ENCODE results near the gene TFB1M. TPM values are rescaled to one million over a fixed set of nuclear protein-coding genes. Genes with fewer than 3 reads are reported as not detected.
"Not testable (repeated sequence)": the region's sequence is repeated elsewhere in the genome, so short reads cannot be mapped to it uniquely, and the experiment has no call there.

Gene TFB1M
- total RNA-seq, 1 experiment from 2014 or later = 27.5 TPM

DNA sequence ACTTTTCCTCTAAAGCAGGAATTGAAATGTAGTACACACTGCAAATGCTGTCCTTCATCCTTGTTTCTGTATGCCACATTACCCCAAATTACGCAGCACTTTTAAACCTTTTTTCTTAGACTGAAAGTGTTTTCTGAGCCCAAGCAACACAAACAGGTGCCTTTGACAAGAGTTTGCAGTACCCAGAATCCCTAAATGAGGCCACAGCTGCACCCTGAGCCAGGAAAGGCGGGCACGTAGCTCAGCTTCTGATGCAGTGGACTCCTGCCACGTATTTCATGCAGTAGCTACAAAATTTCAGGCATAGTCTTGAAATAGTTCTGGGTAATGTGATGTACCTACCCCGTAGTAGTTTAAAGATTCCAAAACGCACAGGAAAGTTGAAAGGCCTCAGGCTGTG lies 81.4 kb downstream of the TFB1M start:
- no peak for DNase-seq (ENCODE audit: low read depth, low spot score)
- in situ Hi-C loops (cut with HindIII; ENCODE audit: low pct_unique_long_range_greater_than_20kb, low sequenced_read_pairs) = no loop called here

DNA sequence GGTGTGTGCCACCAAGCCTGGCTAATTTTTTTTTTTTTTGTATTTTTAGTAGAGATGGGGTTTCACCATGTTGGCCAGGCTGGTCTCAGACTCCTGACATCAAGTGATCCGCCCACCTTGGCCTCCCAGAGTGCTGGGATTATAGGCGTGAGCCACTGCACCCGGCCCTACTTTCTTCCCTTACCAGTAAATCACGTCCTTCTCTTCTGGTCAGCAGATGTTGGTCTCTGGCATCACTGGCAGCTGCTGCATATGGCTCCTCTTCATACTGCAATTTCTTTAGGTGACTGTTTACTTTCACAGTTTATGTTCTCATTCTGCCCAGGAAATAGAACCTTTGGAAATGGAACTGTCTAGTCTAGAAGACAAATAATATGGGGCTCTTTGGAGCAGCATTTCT lies 83.3 kb downstream of the TFB1M start:
- in situ Hi-C loops (cut with HindIII; ENCODE audit: low pct_unique_long_range_greater_than_20kb, low sequenced_read_pairs); DNase-seq (ENCODE audit: low read depth, low spot score): not testable (repeated sequence)

DNA sequence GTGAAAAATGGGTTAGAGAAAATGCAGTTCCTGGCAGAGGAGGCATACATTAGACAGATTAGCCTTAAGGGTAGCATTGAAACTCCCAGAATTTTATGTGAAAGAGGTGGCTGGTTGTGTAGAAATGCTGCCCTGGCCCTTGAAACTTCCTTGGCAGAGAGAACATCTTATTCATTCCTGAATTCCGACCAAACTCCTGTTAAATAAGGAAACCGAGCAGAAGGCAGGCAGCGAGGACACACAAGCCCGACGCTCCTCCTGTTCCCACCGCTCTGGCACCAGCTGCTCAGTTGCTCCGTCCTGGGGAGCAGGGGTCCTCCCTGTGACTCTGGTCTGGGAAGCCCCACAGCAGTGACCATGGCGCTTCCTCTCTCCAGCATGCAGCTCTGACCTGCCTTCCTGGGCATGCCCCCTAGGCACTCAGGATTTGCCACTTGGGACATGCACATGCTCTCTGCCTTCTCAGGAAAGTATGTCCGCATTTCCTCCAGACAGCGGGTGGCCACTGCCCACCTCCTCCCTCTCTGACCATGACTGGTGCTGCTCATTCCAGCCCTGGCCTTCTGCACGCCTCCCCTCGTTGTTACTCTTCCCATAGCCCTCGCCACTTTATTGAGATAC lies 85.6 kb downstream of the TFB1M start:
- in situ Hi-C loops (cut with HindIII; ENCODE audit: low pct_unique_long_range_greater_than_20kb, low sequenced_read_pairs) = no loop called here
- DNase-seq (ENCODE audit: low read depth, low spot score) = no peak

DNA sequence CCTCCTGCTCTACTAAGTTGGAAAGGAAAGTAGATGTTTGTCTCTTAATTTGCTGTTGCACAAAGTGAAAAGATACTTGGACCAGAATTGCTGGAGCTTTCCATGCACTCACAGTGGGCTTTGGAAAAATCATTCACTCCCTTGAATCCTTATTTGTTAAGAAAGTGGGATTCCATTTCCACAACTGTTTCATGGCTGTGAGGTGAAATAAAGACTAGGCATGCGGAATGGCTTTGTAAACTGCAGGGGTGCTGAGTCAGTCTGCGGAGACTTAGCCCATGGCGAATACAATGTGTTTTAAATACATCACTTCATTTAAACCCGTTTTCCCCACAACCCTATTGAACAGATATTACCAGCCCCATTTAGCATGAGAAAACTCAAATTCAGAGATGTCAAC lies 87.2 kb downstream of the TFB1M start:
- in situ Hi-C loops (cut with HindIII; ENCODE audit: low pct_unique_long_range_greater_than_20kb, low sequenced_read_pairs) = no loop called here
- DNase-seq (ENCODE audit: low read depth, low spot score) = no peak

DNA sequence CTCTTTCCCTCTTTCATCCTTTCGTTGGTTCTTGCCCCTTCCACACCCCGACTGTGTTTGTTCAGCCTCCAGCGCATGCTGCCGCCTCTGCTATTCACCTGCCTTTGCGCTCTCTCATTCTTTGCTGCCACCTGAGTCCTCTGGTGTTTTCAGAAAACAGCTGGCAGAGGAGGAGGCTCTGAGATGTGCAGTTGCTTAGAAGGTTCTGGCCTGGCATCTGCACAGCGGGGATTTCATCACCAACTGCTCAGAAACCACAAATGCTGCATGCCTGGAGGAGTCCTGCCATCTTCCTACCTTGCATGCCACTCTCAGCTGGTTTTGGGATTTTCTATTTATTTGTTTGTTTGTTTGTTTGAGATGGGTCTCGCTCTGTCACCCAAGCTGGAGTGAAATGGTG lies 89.7 kb downstream of the TFB1M start:
- no peak for DNase-seq (ENCODE audit: low read depth, low spot score)
- in situ Hi-C loops (cut with HindIII; ENCODE audit: low pct_unique_long_range_greater_than_20kb, low sequenced_read_pairs) = no loop called here

DNA sequence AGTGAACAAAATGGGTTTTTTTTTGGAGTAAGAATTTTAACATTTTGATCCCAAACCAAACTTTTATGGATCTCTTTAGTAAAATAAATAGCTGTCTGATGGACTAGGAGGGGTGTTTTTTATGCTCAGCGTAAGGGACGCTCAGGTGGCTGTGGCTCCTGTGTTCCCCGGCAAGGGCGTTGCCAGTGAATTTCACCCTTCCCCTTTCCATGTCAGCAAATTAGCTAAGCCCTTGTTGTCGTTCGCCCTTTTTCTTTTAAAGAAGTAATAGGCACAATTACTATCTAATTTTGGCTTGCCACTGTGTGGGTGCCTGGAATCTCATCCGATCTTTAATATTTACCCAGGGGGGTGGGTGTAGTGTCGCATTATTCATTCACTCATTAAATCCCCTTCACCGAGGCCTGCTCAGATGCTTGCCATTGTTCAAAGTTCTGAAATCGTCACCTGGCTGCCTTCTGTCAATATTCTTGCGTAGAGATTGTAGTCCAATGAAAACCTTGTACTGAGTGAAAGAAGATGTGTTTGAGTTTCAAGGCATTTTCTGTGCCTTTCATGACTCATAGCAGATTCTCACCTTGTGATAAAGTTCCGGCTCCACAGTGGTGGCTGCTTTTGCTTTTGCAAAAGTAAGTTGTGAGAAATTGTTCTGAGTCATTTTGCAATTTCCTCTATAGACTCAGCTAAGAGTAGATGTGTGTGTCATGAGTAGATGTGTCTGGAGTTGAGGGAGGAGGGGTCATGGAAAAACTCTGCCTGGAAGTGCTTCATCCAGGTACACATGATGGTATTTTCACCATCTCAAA lies 90.4 kb downstream of the TFB1M start:
- in situ Hi-C loops (cut with HindIII; ENCODE audit: low pct_unique_long_range_greater_than_20kb, low sequenced_read_pairs) = no loop called here
- DNase-seq (ENCODE audit: low read depth, low spot score) = peak; percentile 35

DNA sequence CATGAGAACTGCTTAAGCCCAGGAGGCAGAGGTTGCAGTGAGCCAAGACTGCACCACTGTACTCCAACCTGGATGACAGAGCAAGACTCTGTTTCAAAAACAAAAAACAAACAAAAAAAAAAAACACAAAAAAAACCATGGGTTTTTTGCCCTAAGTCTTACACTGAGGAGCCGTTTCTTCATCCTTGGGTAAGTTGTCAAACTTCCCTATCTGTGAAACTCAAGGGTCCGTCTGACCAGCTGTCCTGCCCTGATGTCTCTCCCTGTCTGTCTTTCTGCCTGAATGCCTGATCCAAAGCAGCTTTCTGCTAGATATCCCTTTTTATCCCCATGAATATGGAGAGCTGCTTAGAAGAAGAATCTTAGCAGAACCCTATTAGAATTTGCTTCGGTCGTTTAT lies 91.8 kb downstream of the TFB1M start:
- in situ Hi-C loops (cut with HindIII; ENCODE audit: low pct_unique_long_range_greater_than_20kb, low sequenced_read_pairs) = no loop called here

DNA sequence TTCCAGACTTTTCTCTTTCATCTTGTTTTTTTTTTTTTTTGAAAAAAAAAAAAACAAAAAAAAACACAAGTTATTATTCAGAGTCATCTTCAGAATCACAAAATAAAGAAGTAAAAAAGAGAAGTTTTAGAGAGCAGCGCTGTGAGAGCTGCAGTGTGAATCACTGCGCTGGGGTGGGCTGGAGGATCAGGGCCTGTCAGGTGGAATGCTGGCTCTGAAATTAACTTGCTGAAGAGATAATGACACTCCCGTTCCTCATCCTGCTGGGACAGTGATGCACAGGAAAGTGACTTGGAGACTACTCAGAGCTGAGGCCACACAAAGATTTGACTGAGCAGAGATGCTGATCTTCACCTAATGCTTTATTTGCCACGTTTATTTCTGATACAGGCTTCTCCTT lies 93.2 kb downstream of the TFB1M start:
- in situ Hi-C loops (cut with HindIII; ENCODE audit: low pct_unique_long_range_greater_than_20kb, low sequenced_read_pairs) = no loop called here
- DNase-seq (ENCODE audit: low read depth, low spot score) = no peak

More for the DNA sequence above, 91.8 kb downstream of the TFB1M start:
- DNase-seq (ENCODE audit: low read depth, low spot score) = no peak

DNA sequence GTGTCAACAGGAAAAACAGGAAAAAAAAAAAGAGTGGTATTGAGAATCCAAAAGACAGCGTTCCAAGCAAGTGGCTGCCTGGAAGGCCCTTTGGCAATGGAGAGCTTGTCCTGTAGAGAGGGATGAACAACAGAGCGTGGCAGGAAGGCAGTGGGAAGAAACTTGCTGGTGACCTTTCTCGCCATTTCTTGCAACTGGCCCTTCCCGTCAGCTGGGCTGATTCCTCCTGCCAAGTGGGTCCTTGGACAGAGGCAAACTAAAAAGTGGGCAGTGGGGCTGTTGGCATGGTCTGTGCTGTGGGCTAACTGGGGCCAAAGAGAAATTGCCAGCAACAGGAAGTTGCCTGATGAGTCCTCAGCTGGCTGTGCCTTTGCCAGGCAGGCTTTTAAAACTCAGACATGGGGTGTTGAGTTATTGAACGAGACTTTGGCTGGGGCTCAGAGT lies 94.4 kb downstream of the TFB1M start:
- in situ Hi-C loops (cut with HindIII; ENCODE audit: low pct_unique_long_range_greater_than_20kb, low sequenced_read_pairs) = no loop called here
- DNase-seq (ENCODE audit: low read depth, low spot score) = no peak

DNA sequence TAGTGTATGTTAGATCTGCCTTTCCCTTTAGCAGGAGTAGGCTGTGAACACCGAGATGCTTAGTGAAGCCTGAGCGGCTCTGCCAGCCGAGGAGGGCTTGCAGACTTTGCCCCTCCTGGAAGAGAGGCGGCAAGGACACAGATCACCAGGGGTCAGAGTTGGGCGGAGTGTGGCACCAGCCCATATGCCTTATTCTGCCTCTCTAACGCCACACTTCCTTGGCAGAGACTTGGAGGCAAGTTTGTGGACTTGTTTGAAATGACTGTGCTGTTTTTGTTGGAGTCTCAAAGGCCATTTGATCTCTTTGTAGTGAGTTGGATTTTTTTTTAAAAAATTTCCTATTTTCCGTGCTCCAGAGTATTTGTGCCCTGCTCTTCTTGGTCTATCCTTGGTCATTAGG lies 95.0 kb downstream of the TFB1M start:
- in situ Hi-C loops (cut with HindIII; ENCODE audit: low pct_unique_long_range_greater_than_20kb, low sequenced_read_pairs) = no loop called here
- DNase-seq (ENCODE audit: low read depth, low spot score) = no peak

DNA sequence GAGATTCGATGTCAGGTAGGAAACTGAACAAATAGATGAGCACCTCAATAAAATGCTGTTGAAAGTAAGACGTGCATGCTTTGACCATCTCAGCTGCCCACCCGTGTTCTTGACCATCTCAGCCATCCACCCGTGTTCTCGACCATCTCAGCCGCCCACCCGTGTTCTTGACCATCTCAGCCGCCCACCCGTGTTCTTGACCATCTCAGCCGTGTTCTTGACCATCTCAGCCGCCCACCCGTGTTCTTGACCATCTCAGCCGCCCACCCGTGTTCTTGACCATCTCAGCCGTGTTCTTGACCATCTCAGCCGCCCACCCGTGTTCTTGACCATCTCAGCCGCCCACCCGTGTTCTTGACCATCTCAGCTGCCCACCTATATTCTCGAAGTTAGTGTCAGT lies 95.6 kb downstream of the TFB1M start:
- in situ Hi-C loops (cut with HindIII; ENCODE audit: low pct_unique_long_range_greater_than_20kb, low sequenced_read_pairs); DNase-seq (ENCODE audit: low read depth, low spot score): not testable (repeated sequence)

DNA sequence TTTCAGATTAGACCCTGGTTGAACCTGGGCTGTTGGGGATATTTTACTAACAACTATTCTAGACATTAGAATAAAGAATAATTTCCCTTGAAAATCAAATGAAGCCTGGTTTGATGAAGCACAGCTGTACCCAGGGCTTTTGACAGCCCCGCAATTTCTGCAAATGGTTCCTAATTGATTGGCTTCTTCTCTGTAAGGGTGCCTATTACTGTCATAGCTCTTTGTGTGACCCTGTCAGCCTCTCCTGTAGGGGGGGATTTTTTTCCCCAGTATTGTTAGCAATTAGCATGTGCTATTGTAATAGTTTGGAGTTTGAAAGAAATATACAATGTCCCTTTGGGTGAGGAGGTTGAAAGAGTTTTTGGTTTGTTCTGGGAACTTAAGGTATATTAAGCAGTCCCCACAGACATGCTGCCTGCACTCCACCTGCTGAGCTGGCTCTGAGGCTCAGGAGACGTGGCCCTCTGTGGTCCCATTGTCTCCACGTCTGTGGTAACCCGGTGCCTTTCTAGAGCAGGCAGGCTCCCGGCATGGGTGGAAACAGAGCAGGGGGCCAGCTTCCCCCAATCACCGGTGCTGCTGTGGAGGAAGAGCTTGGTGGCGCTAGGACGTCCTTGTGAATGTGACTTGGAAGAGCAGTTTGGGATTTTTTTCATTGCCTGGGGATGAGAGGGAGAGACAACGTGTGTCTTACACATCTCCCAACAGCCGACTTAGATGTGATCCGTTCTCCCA lies 97.8 kb downstream of the TFB1M start:
- in situ Hi-C loops (cut with HindIII; ENCODE audit: low pct_unique_long_range_greater_than_20kb, low sequenced_read_pairs) = no loop called here
- DNase-seq (ENCODE audit: low read depth, low spot score) = no peak

DNA sequence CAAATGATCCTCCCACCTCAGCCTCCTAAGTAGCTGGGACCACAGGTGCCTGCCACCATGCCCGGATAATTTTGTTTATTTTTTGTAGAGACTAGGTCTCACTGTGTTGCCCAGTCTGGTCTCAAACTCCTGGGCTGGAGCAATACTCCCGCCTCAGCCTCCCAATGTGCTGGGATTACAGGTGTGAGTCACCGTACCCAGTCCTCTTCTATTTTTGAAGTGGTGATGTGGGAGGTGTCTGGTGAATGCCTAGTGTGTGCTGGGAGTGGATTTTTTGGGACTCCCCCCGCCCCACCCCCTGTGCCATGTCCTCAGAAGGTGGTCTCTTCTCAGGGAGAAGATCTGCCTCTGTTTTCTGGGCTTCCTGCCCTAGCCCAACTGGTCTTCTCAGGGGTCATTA lies 98.4 kb downstream of the TFB1M start:
- DNase-seq (ENCODE audit: low read depth, low spot score) = no peak
- in situ Hi-C loops (cut with HindIII; ENCODE audit: low pct_unique_long_range_greater_than_20kb, low sequenced_read_pairs) = no loop called here

DNA sequence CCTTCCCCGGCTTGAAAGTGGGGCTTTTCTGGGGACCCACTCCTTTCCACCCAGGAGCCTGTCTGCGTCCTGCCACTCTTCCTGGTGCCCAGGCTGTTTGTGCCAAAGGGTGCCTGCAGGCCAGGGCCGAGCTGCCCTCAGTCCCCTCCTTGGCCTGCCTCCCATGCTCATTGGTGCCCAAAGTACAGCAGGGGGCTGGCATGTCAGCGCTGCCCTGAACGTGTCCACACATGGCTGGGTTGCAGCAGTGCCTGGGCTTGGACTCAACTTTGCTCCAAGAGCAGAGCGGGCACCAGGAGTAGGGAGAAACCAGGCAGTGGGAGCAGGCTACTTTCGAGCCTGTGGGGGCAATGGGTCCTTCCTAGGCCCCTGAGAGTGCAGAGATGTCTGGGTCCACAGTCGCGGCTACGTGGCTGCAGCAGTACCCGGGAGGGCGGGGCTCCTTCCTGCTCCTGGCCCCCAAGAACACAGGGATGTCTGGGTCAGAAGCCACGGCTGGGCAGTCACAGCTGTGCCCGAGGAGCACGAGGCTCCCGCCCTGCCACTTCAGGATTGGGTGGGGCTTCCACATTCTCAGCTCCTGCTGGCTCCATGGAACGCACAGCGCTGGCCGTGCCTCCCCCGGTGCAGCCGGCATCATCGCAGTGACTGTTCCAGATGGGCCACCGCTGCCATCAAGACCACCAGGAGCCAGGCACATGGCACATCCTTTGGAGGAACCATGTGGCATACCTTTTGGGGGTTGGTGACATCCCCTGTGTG lies 100.5 kb downstream of the TFB1M start:
- DNase-seq (ENCODE audit: low read depth, low spot score) = no peak
- in situ Hi-C loops (cut with HindIII; ENCODE audit: low pct_unique_long_range_greater_than_20kb, low sequenced_read_pairs) = no loop called here

DNA sequence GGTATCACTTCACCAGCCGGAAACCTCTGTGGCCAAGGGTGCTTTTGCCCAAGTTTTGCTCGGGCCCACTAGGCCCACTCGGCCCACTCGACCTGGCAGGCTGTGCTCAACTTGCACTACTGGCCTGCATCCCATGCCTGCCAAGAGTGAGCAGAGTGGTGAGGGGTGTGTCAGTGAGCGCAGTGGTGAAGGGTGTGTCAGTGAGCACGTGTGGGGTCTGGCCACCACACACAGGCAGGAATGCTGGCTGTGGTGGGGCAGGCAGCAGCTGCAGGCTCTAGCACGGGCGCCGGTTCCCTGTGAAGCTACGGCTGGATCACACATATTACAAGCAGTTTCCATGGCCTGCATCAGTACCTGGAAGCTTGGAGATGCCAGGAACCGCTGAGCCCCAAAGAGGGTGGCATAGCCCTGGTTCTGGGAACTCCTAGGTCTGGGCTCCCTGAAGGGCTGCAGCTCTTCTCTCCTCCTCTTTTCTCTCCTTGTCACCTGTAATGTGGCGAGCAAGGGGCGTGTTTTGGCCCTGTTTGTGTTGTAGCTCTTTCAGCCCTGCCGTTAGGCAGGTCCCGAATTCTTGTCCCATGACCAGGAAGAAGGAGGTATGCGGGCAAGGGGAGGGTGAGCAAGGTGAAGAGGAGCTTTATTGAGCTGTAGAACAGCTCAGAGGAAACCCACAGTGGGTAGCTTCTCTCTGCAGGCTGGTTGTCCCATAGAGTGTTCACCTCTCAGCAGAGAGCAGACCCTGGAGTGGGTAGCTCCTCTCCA lies 101.5 kb downstream of the TFB1M start:
- in situ Hi-C loops (cut with HindIII; ENCODE audit: low pct_unique_long_range_greater_than_20kb, low sequenced_read_pairs) = no loop called here

DNA sequence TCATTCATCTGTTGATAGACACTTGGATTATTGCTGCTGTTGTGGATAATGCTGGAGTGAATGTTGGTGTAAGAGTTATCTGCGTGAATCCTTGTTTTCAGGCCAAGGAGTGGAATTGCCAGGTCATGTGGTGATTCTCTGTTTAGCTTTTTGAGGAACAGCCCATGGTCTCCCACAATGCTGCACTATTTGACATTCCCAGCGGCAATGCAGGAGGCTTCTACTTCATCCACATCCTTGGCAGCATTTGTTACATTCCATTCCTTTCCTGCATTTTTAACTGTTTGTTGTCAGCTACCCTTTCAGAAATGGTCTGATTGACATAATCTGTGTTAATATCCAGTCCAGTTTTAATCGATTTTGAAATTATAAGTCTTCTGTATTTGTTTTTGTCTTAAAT lies 102.2 kb downstream of the TFB1M start:
- in situ Hi-C loops (cut with HindIII; ENCODE audit: low pct_unique_long_range_greater_than_20kb, low sequenced_read_pairs) = no loop called here
- no peak for DNase-seq (ENCODE audit: low read depth, low spot score)

More for the DNA sequence above, 101.5 kb downstream of the TFB1M start:
- DNase-seq (ENCODE audit: low read depth, low spot score) = no peak

DNA sequence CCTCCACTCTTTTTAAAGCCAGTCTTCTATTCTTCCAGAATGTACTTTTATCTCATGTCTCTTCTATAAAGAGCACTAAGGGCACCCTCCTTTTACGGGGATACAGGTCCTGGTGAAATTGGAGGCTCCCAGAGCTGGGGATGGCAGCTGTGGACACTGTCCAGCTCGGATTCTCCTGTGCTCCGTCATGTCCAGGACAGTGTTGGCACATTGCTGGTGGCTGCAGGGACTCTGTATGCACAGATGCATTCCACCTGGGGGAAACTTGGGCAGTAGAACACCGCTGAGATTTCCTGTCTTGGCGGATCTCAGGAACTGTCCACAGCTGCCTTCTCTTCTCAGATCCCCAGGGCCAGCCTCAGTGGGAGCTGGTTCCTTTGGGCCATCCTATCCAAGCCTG lies 107.1 kb downstream of the TFB1M start:
- in situ Hi-C loops (cut with HindIII; ENCODE audit: low pct_unique_long_range_greater_than_20kb, low sequenced_read_pairs) = no loop called here
- DNase-seq (ENCODE audit: low read depth, low spot score) = no peak
